Occipital lobe (tissue), 2 donors: Measurements from ENCODE around the gene DGKZ. TPM values are rescaled to one million over a fixed set of nuclear protein-coding genes. Genes with fewer than 3 reads are reported as not detected.
"Not testable (repeated sequence)": the region's sequence is repeated elsewhere in the genome, so short reads cannot be mapped to it uniquely, and the experiment has no call there.

Experiments
- DNase-seq: peaks from one replicate; lab custom pipeline; 2025; lab: John Stamatoyannopoulos, UW
- total RNA-seq: library from RNA; depleted of rRNA; stranded (reverse); fragments of >200 nt; gene quantifications from one replicate; pipeline ENCODE4 v1.2.3, GENCODE V29; 2014

DGKZ gene, protein sequence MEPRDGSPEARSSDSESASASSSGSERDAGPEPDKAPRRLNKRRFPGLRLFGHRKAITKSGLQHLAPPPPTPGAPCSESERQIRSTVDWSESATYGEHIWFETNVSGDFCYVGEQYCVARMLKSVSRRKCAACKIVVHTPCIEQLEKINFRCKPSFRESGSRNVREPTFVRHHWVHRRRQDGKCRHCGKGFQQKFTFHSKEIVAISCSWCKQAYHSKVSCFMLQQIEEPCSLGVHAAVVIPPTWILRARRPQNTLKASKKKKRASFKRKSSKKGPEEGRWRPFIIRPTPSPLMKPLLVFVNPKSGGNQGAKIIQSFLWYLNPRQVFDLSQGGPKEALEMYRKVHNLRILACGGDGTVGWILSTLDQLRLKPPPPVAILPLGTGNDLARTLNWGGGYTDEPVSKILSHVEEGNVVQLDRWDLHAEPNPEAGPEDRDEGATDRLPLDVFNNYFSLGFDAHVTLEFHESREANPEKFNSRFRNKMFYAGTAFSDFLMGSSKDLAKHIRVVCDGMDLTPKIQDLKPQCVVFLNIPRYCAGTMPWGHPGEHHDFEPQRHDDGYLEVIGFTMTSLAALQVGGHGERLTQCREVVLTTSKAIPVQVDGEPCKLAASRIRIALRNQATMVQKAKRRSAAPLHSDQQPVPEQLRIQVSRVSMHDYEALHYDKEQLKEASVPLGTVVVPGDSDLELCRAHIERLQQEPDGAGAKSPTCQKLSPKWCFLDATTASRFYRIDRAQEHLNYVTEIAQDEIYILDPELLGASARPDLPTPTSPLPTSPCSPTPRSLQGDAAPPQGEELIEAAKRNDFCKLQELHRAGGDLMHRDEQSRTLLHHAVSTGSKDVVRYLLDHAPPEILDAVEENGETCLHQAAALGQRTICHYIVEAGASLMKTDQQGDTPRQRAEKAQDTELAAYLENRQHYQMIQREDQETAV
- 33.5 TPM for total RNA-seq

DNA sequence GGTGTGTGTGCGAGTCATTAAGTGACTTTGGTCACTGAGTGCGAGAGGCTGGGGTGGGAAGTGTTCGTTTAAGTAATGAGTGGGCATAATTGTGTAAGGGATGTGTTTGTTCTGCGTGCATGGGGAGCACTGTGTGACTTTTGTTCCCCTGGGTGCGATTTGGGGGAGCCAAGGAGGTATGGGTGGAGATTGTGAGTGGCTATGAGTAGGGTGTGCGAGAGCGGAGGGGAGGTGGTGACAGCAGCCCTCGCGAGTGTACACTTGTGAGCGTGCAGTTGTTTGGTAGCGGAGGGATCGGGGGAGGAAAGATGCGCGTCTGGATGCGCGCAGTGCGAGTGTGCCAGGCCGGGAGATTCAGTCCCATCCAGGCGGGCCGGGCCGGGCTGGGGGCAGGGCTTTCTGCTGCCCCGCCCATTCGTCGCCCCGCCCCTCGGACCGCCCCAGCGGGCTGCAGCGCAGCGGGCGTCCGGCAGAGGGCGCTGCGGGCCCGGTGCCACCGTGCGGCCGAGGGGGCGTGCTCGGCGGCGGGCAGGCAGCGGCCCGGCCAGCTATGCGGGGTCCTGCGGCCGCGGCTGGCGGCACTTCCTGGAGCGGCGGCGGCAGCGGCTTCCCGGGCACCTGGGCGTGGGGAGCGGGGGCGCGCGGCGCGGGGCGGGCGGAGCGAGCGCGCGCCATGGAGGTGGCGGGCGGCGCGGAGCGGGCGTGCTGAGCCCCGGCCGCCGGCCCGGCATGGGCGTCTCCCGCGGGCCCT, at the start of gene DGKZ:
TSS of gene DGKZ (plus strand) at position 578 of the 751 bp plus-strand sequence. CDS start 197 bp downstream, outside the sequence.
- peak; percentile 86 for DNase-seq

DNA sequence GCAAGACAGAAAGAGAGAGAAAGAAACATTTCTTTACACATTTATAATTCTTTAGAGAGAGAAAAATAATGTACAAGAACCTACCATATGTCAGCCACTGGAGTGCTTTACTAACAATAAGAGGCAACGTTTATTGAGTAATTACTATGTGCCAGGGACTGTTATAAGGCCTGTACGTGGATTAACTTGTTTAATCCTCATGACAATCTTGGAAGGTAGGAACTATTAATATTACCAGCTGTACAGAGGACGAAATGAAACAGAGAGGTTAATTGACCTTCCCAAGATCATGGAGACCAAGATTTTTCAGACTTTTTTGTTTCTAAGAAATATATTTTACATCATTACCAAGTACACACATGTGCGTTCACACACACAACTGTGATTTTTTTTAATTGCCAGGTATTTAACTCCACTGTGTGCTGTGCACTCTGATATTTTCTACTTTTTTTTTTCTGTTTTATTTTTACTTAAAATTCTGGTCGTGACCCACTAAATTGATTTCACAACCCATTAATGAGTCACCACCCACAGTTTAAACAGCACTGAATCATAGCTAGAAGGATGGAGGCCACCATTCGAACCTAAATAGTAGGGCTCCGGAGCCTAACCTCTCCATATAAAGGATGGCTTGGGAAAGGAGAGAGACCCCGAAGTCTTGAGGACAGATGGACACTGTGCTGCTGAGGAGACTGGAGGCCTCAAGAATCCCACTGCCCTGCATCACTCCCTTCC, 48.4 kb upstream of the DGKZ start:
- no peak for DNase-seq

DNA sequence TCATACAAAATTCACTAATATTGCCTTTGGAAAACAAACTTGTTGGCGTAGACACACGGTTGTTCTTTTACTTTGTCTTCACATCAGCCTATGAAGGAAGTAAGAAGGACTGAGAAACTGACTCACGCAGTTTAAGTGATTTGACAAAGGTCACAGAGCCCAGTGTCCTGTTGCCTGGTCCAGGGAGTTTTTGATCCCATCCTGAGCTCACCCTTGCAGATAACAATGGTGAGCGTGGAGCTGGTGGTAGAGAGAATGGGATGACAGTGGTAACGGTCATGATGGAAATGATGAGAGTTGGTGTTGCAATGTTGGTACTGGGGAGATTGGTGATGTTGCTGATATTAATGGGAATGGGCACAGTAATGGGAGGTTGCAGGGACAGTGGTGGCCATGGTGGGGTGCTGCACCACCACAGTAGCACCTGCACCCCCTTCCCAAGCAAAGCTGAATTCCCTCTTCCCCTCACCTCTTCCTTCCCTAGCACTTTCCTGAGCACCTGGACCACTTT, 47.8 kb upstream of the DGKZ start:
- no peak for DNase-seq

DNA sequence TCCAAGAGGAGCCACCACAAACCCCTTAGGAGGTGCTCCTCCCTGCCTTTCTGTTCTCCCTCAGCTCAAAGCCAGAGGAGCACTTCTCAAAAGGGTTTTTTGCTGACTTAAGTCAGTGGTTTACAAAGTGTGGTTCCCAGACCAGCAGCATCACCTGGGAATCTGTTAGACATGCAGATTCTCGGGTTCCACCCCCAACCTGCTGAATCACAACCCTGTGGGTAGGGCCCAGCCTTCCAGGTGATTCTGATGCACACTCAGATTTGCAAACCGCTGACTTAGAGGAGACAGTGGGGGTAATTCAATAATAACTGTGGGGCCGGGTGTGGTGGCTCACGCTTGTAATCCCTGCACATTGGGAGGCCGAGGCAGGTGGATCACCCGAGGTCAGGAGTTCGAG, 47.0 kb upstream of the DGKZ start:
- DNase-seq, result no peak

DNA sequence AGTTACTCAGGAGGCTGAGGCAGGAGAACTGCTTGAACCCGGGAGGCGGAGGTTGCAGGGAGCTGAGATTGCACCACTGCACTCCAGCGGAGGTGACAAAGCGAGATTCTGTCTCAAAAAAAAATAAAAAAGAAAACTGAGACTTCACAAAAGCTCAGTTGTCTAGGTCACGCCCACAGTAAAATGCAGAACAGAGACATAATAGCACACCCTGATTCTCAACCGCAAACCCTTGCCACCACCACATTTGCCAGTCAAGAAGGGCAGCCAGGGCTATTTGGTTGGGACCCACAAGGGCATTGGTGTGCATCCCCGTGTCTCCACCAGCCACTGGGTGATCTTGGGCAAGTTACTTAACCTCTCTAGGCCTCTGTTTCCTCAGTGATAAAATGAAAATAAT, 44.4 kb upstream of the DGKZ start:
- no peak for DNase-seq

DNA sequence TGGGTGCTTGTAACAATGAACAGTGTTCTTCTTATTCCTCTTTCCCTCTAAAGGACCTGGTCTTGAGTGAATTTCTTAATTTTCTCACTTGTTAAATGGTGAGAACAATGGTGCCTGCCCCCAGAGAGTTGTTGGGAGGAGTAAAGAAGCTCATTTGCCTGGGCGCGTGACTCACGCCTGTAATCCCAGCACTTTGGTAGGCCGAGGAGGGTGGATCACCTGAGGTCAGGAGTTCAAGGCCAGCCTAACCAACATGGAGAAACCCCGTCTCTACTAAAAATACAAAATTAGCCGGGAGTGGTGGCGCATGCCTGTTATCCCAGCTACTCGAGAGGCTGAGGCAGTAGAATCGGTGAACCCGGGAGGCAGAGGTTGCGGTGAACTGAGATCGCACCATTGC, 43.2 kb upstream of the DGKZ start:
- DNase-seq, result not testable (repeated sequence)

DNA sequence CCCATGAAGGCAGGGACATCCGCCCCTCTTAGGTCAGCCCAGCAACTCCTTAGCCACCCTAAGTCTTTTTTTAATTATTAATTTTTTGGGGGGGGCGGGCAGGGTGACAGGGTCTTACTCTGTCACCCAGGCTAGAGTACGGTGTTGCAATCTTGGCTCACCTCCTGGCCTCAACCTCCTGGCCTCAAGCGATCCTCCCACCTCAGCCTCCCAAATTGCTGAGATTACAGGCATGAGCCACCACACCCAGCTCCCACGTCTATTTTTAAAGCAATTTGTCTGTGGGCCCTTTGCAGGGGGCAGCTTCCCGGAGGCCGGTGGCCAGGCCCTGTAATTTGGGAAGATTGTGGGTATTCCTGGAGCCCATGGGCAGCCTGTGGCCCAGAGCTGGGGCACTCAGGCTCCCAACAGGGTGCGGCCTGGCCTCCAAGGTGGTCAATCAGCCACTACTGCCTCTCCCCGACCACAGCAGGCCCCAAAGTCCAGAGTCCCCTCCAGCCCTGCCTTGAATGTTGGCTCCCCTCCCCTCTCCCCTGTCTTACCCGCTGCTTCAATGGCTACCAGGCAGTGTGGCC, 42.6 kb upstream of the DGKZ start:
- DNase-seq, result no peak

DNA sequence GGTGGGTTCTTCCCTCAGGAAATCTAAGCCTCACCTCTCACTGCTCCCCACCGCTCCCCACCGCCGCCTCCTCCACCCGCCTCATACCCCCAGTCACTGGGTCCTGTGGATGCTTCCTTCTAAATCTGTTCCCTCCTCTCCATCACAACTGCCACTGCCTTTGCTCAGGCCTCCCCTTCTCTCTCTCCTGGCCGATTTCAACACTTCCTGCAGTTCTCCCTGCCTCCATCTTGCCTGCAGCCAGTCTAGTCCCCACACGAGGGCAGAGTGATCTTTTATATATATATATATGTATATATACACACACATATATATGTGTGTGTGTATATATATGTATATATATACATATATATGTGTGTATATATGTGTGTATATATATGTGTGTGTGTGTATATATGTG, 42.0 kb upstream of the DGKZ start:
- DNase-seq, result no peak

DNA sequence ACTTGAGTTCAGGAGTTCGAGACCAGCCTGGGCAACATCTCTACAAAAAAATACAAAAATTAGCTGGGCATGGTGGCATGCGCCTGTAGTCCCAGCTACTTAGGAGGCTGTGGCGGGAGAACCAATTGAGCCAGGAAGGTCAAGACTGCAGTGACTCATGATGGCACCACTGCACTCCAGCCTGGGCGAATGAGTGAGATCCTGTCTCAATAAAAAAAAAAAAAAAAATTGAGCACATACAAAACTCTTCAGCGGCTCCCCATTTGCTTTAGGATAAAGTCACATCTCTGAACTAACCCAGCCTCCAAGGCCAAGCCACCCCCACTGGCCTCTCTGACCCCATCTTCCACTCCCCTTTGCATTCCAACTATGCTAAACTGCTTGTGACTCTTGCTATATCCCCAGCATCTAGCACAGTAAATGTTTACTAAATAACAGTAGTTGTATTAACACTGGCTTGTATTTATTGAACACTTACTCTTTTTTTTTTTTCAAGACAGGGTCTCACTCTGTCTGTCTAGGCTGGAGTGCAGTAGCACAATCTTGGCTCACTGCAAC, 40.9 kb upstream of the DGKZ start:
- DNase-seq, result no peak

DNA sequence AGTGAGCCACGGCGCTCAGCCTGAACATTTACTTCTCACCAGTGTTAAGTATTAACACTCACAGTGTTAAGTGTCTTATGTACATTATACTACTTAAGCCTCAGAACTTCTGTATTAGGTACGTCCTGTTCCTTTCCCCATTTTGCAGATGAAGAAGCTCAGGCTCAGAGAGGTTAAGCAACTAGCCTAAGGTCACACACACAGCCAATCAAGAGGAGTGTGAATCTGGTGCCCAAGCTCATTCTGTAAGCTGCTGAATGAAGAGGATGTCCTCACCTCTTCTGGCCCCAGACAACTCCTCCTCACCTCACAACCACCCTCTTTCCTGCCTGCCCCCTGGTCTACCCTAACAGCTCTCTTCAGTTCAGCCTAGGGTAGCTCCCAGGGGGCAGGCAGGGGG, 39.9 kb upstream of the DGKZ start:
- DNase-seq, result no peak

DNA sequence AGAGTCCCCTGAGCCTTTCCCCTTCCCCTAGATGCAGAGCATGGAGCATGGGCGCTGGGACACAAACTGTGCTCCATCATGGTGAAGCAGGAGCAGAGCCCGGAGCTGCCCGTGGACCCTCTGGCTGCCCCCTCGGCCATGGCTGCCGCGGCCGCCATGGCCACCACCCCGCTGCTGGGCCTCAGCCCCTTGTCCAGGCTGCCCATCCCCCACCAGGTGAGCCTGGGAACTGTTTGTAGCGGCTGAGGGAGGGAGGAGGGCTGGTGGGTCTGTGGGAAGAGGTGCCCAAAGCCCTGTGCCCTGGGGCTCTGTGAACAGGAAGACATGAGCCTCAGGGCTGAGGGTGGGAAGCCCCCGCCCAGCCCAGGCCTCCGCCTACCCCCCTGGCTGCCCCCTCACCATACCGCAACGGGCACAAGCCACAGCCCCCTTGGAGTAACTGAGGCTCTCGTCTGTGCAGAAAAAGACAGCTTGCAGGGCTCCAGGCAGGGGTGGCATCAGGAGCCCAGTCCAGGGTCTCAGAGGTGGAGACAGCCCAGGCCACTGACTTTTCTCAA, 39.4 kb upstream of the DGKZ start:
- DNase-seq, result no peak

DNA sequence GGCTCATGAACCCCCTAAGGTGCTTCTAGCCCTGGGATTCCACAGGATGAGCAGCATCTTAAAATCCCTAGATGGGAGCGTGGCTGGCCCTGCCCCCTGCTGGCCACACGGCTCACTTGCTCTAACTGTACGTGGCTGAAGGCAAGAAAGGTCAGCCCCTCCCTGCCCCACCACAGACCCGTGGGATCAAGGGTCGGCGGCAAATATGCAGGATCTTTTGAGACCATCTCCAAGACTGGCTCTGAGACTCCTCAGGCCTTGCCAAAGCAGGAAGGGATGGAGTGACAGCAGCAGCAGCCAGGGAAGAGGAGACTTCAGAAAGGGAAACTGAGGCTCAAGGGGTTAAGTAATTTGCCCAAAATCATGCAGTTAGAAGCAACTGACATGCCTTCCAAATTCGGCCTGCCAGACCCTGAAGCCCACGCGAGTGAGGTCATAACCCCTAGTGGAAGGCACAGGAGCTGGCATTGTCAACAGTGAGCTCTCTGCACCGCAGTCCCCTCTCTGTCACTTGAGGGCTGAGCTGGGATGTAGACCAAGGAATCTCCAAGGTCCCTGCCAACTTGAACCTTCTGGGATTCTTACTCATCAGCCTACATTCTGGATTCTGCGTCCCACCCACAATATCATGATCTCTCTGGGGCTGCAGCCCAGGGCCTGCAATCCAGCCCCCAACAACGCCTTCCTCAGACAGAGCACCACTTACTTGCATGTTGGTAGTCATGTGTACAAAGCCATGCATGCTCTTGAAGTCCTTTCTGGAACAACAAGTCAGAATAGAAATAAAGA, 38.4 kb upstream of the DGKZ start:
- DNase-seq, result peak; percentile 14

DNA sequence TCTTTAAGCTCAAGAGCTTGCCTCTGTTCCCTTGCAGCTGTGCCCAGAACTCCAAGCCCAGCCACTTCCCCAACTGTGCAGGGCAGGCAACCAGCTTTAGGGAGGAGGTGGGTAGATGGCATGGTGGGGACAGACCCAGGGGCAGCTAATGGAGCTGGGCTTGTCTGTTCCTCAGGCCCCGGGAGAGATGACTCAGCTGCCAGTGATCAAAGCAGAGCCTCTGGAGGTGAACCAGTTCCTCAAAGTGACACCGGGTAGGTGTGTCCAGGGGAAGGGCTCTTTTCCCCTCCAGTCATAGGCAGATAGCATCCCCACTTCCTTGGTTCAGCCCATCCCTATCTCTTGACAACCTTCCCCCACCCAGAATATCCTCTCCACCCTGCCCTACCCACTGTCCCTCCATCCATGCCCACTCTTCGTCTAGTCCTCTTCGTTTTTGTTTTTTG, 37.4 kb upstream of the DGKZ start:
- no peak for DNase-seq

DNA sequence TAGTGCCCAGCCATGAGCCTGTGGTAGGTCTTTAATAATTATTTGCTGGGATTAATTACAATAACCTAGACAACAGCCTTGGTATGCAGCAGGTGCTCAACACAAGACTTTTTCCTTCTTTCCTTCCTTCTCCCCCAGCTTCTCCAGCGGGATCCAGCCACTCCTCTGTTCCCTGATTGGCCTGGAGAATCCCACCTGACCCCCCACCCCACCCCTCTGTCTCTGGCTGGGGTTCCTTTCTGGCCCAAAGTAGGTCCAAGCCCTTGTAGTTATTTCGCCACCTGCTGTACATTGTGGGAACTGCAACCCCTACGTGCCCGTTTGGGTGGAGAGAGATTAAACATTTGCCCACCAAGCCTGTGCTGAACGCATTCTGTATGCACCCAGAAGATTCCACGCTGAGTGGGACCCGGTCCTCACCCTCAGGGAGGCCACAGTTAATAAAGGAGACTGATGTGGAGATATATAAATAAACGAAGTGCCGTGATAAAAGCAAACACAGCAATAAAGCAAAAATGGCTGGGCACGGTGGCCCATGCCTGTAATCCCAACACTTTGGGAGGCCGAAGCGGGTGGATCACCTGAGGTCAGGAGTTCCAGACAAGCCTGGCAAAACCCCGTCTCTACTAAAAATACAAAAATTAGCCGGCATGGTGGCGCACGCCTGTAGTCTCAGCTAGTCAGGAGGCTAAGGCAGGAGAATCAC, 32.1 kb upstream of the DGKZ start:
- DNase-seq, result no peak

DNA sequence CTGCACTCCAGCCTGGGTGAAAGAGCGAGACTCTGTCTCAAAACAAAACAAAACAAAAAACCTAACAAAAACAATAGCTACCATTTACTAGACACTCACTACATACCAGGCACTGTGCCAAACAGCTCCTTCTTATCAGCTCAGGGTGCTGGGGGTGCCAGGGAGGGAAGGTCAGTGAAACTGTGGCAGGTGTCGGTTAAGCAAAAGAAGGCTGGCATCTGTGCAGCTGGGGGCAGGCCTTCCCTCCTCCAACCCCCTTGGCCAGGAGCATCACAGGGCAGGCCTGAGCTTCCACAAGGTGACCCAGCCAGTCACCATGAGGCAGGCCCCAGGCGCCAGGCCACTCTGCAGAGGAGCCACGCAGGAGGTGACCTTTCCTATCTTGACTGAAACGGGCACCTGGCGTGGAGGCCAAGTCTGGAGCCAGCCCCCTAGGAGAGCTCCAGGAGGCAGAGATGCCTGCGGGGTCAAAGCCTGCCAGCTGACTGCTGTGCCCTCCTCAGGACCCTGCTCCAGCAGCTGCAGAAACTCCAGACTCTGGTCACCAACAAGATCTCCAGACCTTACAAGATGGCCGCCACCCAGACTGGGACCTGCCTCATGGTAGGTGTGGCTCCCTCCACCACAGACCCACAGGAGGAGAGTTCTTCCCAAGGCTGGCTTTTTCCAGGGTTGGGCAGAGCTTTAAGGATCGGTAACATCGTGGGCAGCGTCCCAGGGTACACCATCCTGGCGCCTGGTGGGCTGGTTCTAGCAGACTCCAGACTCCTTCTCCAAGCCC, 31.3 kb upstream of the DGKZ start:
- DNase-seq, result no peak

DNA sequence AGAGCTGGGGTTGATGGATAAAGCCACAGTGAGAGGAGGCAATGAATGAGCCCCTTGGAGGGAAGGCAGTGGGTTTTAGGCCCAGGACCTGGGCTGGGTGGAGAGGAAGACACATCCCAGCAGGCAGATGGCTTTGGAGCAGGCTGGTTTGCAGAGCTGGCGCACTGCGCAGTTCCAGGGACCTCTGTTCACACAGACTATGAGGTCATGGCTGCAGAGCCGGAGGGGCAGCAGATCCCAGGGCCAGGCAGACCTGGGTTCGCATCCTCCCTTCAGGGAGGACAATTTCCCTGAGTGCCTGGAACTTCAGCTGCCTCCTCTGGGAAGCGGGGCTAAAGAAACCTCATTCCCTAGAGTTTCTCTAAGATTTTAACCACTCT, 28.2 kb upstream of the DGKZ start:
- DNase-seq, result no peak

DNA sequence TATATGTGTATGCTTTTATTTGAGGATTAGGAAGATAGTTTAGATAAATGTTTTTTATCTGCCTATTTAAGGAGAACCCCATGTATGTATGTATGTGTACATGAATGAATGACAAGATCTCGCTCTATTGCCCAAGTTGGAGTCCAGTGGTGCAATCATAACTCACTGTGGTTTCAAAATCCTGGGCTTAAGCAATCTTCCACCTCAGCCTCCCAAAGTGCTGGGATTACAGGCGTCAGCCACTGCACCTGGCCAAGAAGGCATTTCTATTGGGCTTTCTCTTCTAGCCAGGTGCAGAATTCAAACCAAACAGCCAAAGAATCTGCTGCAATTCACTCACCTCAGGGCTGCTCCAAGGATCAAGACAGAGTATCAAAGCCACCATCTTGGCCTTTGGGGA, 25.5 kb upstream of the DGKZ start:
- no peak for DNase-seq

DNA sequence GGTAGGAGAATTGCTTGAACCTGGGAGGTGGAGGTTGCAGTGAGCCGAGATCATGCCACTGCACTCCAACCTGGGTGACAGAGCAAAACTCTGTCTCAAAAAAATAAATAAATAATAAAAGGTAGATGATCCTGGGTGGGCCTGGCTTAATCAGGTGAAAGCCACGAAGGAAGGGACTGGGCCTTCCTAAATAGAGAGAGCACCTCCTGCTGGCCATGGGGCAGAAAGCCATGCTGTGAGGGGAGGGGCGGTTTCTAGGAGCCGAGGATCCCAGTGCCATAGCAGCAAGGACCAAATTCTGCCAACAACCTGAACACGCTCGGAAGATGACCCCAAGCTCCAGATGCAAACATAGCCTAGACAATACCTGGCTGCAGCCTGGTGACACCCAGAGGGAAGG, 24.5 kb upstream of the DGKZ start:
- DNase-seq, result no peak
